Neural progenitor cell (in vitro differentiated cells): ENCODE data around the gene DKK2.

Source experiments
- CTCF ChIP-seq: fragments of 200-600 bp; sonication (generic); IDR thresholded peaks from 2 replicates; pipeline ENCODE4 v1.5.1; 2017; ENCODE audit warnings: antibody characterized with exemption, mild to moderate bottlenecking
- EZH2 ChIP-seq: fragments of 200-600 bp; sonication (generic); IDR thresholded peaks from 2 replicates; pipeline ENCODE4 v1.6.1; 2017; ENCODE audit warnings: antibody characterized with exemption, mild to moderate bottlenecking, moderate library complexity
- EZH2phosphoT487 ChIP-seq: fragments of 200-600 bp; sonication (generic); IDR thresholded peaks from 2 replicates; pipeline ENCODE4 v1.6.1; 2017; ENCODE audit warnings: antibody characterized with exemption

DNA sequence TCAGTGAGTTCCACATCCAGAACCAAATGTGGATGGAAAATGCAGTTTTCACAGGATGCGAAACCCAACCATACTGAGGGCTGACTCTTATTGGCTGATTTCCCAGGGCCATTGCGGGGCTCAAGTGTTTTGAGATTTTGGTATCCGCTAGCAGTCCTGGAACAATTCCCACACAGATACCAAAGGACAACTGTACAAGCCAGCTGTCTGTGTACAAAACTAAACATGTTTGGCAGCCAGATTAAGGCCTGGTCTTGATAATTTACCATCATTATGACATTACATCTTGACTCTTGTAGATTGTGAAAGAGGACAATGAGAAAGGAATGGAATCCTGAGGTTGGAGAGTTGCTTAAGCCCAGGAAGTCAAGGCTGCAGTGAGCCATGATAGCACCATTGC is 121.9 kb downstream of the DKK2 start:
- no peak for TF ChIP-seq CTCF
- TF ChIP-seq EZH2 = no peak
- no peak for TF ChIP-seq EZH2phosphoT487
